SK-N-SH (cell line): Measurements from ENCODE around the gene SENP8.

Experiments used
- CTCF ChIP-seq: fragments of 200-600 bp; sonication (generic); IDR thresholded peaks from 2 replicates; pipeline ENCODE4 v1.6.1; 2017; ENCODE audit warnings: antibody characterized with exemption, mild to moderate bottlenecking, moderate library complexity
- EZH2phosphoT487 ChIP-seq: fragments of 200-600 bp; sonication (generic); IDR thresholded peaks from 2 replicates; pipeline ENCODE4 v1.6.1; 2017; ENCODE audit warnings: low read depth, mixed run types, mild to moderate bottlenecking, antibody characterized with exemption, moderate library complexity, borderline replicate concordance
- MAX ChIP-seq: IDR thresholded peaks from 2 replicates; pipeline ENCODE4 v1.4.0; 2012; ENCODE audit warnings: low read depth
- MEF2A ChIP-seq: IDR thresholded peaks from 2 replicates; pipeline ENCODE4 v1.4.0; 2012; ENCODE audit warnings: low read depth, borderline replicate concordance
- NRF1 ChIP-seq: IDR thresholded peaks from 2 replicates; pipeline ENCODE4 v1.6.1; 2012; ENCODE audit warnings: low read depth, mild to moderate bottlenecking, low read length
- POLR2AphosphoS5 ChIP-seq: IDR thresholded peaks from 2 replicates; pipeline ENCODE4 v1.6.1; 2012; ENCODE audit warnings: low read depth, low read length
- RAD21 ChIP-seq: IDR thresholded peaks from 2 replicates; pipeline ENCODE4 v1.6.1; 2012; ENCODE audit warnings: mild to moderate bottlenecking, low read length
- RCOR1 ChIP-seq: fragments of 150-350 bp; IDR thresholded peaks from 2 replicates; pipeline ENCODE4 v1.6.1; 2017; ENCODE audit warnings: antibody characterized with exemption, low read length
- REST ChIP-seq: IDR thresholded peaks from 2 replicates; pipeline ENCODE4 v1.6.1; 2012; ENCODE audit warnings: mild to moderate bottlenecking, low read depth, low read length, moderate library complexity
- RFX5 ChIP-seq: IDR thresholded peaks from 2 replicates; pipeline ENCODE4 v1.6.1; 2012; ENCODE audit warnings: mild to moderate bottlenecking, improper control_type of control experiment, low read length
- YY1 ChIP-seq: IDR thresholded peaks from 2 replicates; pipeline ENCODE4 v1.4.0; 2012; ENCODE audit warnings: low read depth, mild to moderate bottlenecking

DNA sequence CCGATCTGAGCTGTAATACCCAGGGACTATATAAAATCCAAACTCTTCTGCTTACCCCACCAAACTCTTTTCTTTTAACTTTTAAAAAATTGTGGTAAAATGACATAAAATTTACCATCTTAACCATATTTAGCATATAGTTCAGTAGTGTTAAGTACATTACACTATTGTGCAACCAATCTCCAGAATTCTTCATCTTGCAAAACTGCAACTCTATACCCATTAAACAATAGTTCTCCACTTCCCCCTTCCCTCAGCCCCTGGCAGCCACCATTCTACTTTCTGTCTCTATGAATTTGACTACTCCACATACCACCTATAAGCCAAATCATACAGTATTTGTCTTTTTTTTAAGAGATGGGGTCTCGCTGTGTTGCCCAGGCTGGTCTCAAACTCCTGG, 38.7 kb downstream of the SENP8 start:
- TF ChIP-seq RCOR1 (no peak), CTCF (no peak), EZH2phosphoT487 (no peak), POLR2AphosphoS5 (no peak), MAX (no peak), RAD21 (no peak), NRF1 (no peak), YY1 (no peak), RFX5 (no peak), MEF2A (no peak), REST (no peak)
